Activated naive CD8-positive, alpha-beta T cell treated with anti-CD3 and anti-CD28 coated beads for 36 hours (primary cell): ENCODE measurements around the gene CHML. TPM values are rescaled to one million over a fixed set of nuclear protein-coding genes. Genes with fewer than 3 reads are reported as not detected.

ENCODE experiments used
- DNase-seq: peaks from one replicate; pipeline ENCODE4 v3.0.0; 2021
- H3K27ac Mint-ChIP-seq: one replicate; pipeline ENCODE4 v1.8.0; 2022; ENCODE audit warnings: mild to moderate bottlenecking, moderate library complexity, mixed read lengths
- H3K27me3 Mint-ChIP-seq: one replicate; pipeline ENCODE4 v1.8.0; 2022; ENCODE audit warnings: mild to moderate bottlenecking, mixed read lengths
- H3K36me3 Mint-ChIP-seq: one replicate; pipeline ENCODE4 v1.8.0; 2021; ENCODE audit warnings: mild to moderate bottlenecking, mixed read lengths
- H3K4me1 Mint-ChIP-seq: one replicate; pipeline ENCODE4 v1.8.0; 2021; ENCODE audit warnings: mixed read lengths
- H3K4me3 Mint-ChIP-seq: one replicate; pipeline ENCODE4 v1.8.0; 2022; ENCODE audit warnings: mild to moderate bottlenecking, moderate library complexity, mixed read lengths
- H3K9me3 Mint-ChIP-seq: one replicate; pipeline ENCODE4 v1.8.0; 2022; ENCODE audit warnings: mixed read lengths
- total RNA-seq, 2 experiments: library from RNA; stranded (reverse); gene quantifications; one replicate each; pipeline ENCODE4 v1.2.3, GENCODE V29; 2021

Gene CHML
- total RNA-seq, 2 experiments from 2014 or later: 24.3 to 27.6 TPM

DNA sequence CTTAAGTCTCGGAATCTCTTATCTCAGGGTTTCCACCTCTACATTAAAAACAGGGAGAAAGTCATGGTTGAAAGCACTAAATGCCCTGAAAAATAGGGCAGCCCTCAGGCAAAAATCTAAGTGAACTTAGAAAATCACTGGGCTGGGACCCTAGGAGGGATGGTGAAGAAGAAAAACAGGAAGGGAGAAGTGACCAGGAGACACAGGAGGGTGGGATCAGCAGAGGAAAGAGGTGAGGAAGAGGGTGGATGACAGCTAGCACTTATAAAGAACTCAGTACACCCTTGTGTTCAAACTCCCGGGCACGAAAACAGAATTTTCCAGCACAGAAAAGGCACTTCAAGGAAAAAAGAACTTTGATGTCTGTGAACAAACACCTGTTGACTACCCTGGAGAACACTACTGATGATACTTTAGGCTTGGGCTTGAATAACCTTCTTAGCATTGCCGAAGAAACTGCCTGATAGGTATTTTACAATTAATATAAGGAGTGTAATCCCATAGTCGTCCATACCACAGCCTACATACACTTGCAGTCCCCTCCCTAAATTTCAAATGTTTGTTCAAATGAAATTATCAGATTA lies 2.0 kb downstream of the CHML start:
- Mint-ChIP-seq H3K9me3 (peaks cover 15% of the 10 kb centered on the region), H3K27me3 (no peaks in the 10 kb centered on the region), H3K36me3 (peaks cover 45% of the 10 kb centered on the region), H3K4me1 (peaks cover 47% of the 10 kb centered on the region), H3K4me3 (peak overlapping the region; percentile 92), H3K27ac (no peak overlapping the region)
- no peak for DNase-seq

DNA sequence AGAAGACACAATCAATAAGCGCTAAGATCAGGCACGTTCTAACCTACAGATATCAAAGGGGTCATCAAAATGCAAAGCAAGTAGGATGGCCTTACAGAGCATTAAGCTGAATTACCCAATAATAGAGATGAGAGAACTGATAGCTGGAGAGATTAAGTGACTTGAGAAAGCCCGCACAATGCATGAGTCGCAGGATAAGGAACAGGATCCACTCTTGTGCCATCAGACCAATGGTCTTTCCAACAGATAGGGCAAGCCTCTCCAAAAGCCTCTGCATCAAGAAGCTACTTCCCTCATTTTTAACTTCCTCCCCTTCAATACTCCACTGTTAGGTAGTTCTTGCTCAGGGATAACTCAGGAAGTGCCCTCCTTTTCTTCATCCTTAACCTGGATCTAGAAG lies 2.6 kb downstream of the CHML start:
- Mint-ChIP-seq H3K27me3 (no peaks in the 10 kb centered on the region), H3K4me3 (peak overlapping the region; percentile 92), H3K4me1 (peaks cover 48% of the 10 kb centered on the region), H3K27ac (no peak overlapping the region), H3K36me3 (peaks cover 44% of the 10 kb centered on the region), H3K9me3 (peaks cover 14% of the 10 kb centered on the region)
- DNase-seq: no peak

DNA sequence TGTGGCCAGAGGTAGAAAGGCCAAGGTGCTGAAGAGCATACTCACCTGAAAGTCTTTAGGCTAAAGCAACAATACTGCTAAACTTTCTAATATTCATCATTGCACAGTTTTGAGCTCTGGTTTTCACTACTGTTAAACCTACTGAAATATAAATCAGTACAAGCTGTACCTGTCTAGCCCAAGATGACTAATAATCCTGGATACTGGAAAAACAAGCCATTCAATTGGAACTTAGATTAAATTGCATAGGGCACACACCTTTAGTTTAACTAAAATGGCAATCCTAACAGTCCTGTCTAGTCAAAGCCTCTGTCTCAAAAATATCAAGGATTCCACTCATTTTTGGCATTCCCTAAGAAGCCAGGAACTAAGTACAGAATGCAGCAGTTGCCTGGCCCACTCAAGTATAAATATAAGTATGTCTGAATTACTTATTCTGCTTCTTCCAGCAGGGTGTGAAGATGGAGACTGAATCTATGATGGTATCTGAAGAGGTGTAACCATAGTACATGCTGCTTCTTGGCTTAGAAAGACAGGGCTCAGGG lies 3.1 kb downstream of the CHML start:
- Mint-ChIP-seq H3K27me3 (no peaks in the 10 kb centered on the region), H3K4me3 (peak overlapping the region; percentile 92), H3K27ac (no peak overlapping the region), H3K36me3 (peaks cover 47% of the 10 kb centered on the region), H3K9me3 (peaks cover 9% of the 10 kb centered on the region), H3K4me1 (peaks cover 53% of the 10 kb centered on the region)
- DNase-seq: no peak

DNA sequence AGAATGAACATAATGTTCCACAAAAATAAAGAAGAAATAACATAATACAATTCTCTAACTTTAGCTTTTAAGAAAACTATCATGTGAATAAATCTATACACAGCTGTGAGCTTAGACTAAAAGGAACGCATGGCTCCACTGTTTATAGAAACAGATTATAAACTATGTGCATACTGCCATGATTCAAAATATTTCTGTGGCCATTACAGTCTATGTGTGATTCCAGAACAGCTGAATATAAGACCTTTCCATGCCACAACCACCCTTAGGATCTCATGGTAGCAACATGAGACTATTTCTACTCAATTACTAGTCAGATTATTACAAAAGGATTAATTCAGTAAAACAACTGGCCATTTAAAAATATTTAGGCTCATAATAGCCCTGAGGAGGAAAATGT lies 3.9 kb downstream of the CHML start:
- H3K27ac Mint-ChIP-seq: peak overlapping the region; percentile 42
- H3K4me1 Mint-ChIP-seq: peaks cover 59% of the 10 kb centered on the region
- DNase-seq: no peak
- peaks cover 7% of the 10 kb centered on the region for H3K9me3 Mint-ChIP-seq
- H3K27me3 Mint-ChIP-seq: no peaks in the 10 kb centered on the region
- peak overlapping the region; percentile 45 for H3K4me3 Mint-ChIP-seq
- peaks cover 53% of the 10 kb centered on the region for H3K36me3 Mint-ChIP-seq

DNA sequence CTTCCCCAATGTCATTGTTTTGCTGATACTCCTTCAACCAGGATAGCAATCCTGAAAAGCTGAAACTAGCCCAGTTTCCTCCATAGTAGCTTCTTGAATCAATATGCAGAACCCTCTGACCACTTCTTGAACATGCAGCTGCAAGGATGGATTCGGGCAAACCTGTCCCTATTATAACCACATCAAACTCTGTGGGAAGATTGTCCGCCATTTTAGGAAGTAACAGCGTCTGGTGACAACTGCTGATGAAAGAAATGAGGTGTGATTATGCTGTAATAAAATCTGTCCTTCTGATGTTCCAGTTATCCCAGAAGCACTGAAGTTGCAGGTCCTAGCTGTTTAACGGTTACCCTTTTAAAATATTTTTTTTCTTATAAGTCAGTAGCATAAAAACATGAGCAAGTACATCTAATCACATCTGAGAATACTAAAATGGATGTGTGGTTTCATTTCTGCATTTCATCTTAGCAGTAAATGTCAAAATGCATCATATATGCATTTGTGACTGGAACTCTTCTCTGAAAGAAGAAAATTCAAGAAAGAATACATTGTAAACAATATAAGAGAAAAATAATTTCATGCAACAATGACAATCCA lies 4.5 kb downstream of the CHML start:
- peaks cover 7% of the 10 kb centered on the region for H3K9me3 Mint-ChIP-seq
- DNase-seq: no peak
- H3K27ac Mint-ChIP-seq: no peak overlapping the region
- peaks cover 54% of the 10 kb centered on the region for H3K36me3 Mint-ChIP-seq
- peaks cover 54% of the 10 kb centered on the region for H3K4me1 Mint-ChIP-seq
- no peaks in the 10 kb centered on the region for H3K27me3 Mint-ChIP-seq
- H3K4me3 Mint-ChIP-seq: no peak overlapping the region

DNA sequence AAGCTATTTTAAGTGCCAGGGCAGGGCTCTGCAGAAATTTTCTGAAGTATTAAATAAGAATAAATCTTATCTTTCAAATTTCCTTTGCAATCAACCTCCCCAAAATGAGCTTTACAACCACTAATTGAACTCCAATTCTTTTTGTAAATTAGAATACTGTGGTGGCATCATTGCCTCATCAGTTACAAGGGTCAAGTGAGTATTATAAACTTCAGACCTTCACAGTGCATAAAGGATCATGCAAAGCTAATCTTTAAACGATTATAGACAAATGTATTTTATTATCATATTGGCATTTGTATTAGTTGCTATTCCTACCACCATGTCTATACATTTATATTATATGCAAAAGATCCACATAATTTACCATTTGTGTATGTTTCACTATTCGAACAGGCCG lies 7.2 kb downstream of the CHML start:
- H3K9me3 Mint-ChIP-seq: peaks cover 7% of the 10 kb centered on the region
- H3K4me3 Mint-ChIP-seq: no peak overlapping the region
- H3K4me1 Mint-ChIP-seq: peaks cover 60% of the 10 kb centered on the region
- no peak for DNase-seq
- H3K27ac Mint-ChIP-seq: no peak overlapping the region
- H3K27me3 Mint-ChIP-seq: no peaks in the 10 kb centered on the region
- peaks cover 46% of the 10 kb centered on the region for H3K36me3 Mint-ChIP-seq

DNA sequence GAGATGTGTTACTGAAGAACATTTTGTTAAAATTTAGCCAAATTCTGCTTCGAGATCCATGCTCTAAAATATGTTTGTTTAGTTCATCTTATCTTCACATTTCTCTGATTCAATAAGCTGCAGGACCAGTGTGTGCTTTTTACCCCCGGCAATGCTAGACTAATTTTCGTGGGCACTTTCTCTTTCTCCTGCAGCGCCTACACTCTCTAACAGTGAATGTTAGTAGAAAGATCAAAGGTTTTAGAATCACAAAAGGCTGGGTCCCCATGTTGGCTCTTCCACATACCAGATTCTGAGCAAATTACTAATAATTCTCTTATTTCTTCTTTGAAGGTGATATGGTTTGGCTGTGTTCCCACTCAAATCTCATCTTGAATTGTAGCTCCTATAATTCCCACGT lies 8.5 kb downstream of the CHML start:
- peak overlapping the region; percentile 0 for H3K27ac Mint-ChIP-seq
- peaks cover 53% of the 10 kb centered on the region for H3K4me1 Mint-ChIP-seq

DNA sequence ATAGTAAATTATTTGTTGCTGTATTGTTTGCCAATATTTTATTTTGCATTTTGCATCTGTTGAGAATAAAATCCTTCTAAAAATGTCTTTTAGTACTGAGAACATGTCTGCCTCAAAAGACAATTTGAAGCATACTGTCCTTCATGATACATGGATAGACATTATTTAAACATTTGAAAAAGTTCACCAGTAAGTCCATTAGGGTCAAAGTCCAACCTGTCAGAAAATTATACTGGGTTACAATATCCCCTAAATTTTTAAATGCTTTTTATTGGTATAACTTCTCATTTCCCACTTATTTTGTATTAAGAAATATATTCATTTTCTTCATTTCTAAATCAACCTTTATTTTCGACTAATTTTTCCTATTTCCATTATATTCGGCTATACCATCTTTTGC lies 9.3 kb downstream of the CHML start:
- Mint-ChIP-seq H3K4me1 (peaks cover 47% of the 10 kb centered on the region), H3K36me3 (peaks cover 32% of the 10 kb centered on the region), H3K27ac (no peak overlapping the region), H3K4me3 (no peak overlapping the region), H3K27me3 (no peaks in the 10 kb centered on the region), H3K9me3 (peaks cover 7% of the 10 kb centered on the region)
- DNase-seq: no peak

More for the DNA sequence above, 8.5 kb downstream of the CHML start:
- peaks cover 35% of the 10 kb centered on the region for H3K36me3 Mint-ChIP-seq
- H3K9me3 Mint-ChIP-seq: peaks cover 7% of the 10 kb centered on the region
- peak overlapping the region; percentile 5 for H3K4me3 Mint-ChIP-seq
- DNase-seq: no peak
- no peaks in the 10 kb centered on the region for H3K27me3 Mint-ChIP-seq

DNA sequence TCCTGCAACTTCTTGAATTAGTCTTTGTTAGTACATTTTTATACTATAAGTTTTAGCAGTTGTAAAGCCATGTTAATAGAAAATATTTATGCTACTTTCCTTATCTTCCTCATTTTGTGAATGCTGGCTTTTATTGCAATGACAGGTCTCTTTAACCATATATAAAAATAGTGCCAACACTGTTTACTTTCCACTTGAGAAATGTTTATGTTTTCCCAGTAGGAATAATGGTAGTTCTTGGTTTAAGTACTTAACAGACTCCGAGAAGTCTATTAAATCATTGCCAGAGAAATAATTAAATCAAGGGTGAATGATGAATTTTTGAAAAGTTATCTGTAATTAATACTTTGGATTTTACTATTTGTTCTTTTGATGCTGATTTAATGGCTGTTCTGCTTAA lies 9.7 kb downstream of the CHML start:
- Mint-ChIP-seq H3K36me3 (peaks cover 27% of the 10 kb centered on the region), H3K4me3 (no peak overlapping the region), H3K27me3 (no peaks in the 10 kb centered on the region), H3K27ac (no peak overlapping the region), H3K9me3 (peaks cover 7% of the 10 kb centered on the region), H3K4me1 (peaks cover 42% of the 10 kb centered on the region)
- no peak for DNase-seq

DNA sequence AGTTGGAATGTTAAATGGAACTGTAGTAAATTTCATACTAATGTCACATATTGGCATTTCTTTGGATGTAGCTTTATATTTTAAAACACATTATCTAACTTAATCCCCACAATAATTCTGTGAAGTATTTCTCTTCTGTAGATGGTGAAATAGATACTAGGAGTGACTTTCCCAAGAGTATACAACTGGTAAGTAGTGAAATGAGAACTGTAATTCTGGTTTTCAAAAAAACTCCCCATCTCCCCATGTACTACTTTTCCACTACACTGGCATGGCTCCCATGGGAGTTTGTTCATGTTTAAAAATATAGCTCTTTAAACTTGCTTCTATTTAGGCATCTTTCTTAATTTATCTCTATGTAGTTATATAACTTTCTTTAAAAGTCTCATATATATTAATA lies 10.2 kb downstream of the CHML start:
- no peak overlapping the region for H3K27ac Mint-ChIP-seq
- DNase-seq: no peak
- H3K27me3 Mint-ChIP-seq: no peaks in the 10 kb centered on the region
- peaks cover 38% of the 10 kb centered on the region for H3K4me1 Mint-ChIP-seq
- peaks cover 2% of the 10 kb centered on the region for H3K9me3 Mint-ChIP-seq
- H3K36me3 Mint-ChIP-seq: peaks cover 23% of the 10 kb centered on the region
- H3K4me3 Mint-ChIP-seq: no peak overlapping the region

DNA sequence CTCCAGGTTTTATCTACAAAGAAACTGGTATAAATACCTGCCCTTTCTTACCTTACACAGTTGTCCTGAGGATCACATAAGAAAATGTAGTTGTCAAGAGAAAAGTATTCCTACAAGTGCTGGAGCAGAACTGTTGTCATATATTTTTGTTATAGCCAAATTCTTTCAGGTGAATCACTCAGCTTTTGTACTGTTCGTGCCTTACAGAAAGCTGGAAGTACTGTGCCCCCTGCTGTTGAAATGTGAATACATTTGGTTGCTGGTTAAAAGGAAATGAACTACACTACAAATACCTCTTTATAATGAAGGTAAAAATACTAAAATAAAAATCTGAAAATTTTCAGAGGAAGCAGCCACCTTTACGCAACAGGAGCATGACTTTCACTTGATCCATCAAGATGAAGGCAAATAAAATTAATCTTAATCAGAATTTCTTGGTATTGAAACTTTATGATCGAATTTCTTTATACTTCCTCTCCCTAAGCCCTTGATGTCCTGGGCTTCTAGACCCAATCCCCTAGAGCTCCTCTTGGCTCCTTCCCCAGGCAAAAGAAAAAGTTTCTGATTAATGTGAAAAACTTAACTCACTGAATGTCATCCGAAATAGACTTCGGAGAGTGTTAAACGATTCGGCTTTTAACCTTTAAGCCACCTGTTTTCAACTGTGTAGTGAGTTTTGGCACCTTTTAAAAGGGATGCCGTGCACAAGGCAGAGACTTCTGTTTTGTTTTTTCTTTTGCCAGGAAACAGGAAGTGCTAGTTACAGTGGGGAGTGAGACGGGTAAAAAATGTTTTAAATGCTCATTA lies 12.5 kb downstream of the CHML start:
- Mint-ChIP-seq H3K4me3 (peak overlapping the region; percentile 67), H3K27ac (peak overlapping the region; percentile 83), H3K27me3 (no peaks in the 10 kb centered on the region), H3K36me3 (peaks cover 10% of the 10 kb centered on the region), H3K4me1 (peaks cover 32% of the 10 kb centered on the region), H3K9me3 (no peaks in the 10 kb centered on the region)
- peak; percentile 29 for DNase-seq

DNA sequence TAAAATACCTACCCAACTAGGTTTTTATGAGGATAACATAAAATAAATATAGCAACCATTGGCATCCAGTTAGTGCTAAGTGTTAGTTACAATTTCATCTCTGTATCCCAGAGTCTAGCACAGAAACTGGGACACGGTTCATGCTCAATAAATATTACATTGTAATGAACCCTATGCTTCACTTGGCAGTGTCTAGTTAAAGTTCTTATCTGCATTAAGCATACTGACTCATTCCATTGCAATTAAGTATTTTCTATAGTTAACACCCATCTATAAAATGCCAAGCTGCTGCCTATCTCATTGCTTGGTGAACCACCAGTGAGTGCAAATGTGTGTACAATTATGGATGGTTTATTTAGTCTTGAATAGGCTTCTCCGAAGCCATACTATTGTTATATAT lies 15.2 kb downstream of the CHML start:
- no peaks in the 10 kb centered on the region for H3K9me3 Mint-ChIP-seq
- H3K4me1 Mint-ChIP-seq: peaks cover 17% of the 10 kb centered on the region
- DNase-seq: no peak
- no peaks in the 10 kb centered on the region for H3K27me3 Mint-ChIP-seq
- no peak overlapping the region for H3K27ac Mint-ChIP-seq
- H3K4me3 Mint-ChIP-seq: no peak overlapping the region
- peaks cover 2% of the 10 kb centered on the region for H3K36me3 Mint-ChIP-seq

DNA sequence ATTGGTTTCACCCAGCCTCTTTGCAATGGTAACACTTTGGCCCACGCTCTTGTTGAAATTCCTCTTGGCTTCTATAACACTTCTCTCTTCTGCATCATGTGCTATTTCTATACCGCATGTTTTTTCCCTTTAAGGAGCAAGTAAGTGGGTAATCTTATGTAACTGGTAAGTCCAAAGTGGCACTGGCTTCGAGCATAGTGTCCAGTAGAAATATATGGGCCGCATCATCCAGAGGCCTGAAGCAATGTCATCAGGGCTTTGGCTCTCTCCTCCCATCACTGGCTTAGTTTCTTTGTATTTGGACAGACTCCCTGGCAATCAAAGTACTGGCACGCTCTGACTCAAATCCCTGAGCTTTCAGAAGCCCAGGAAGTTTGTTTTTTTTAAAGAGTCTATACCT lies 17.5 kb downstream of the CHML start:
- no peak for DNase-seq
- Mint-ChIP-seq H3K27me3 (no peaks in the 10 kb centered on the region), H3K27ac (no peak overlapping the region), H3K4me1 (peaks cover 2% of the 10 kb centered on the region), H3K4me3 (no peak overlapping the region), H3K36me3 (peaks cover 2% of the 10 kb centered on the region), H3K9me3 (no peaks in the 10 kb centered on the region)

DNA sequence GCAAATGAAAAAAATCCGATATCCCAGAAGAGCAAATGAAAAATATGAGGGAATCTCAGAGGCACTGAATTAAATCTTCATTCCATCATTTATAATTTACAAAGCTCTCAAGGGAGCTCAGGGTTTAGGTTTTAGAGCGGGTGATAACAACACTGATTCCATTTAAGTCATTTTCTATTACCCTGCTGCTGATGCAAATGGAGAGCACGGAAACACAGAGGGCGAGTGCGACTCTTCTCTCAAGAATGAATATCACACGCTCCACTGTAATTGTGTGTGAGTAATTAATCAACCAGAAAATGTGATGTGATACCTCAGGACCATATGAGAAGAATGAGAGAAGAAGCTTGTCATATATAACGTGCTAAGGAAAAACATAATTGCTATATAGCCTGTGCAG lies 22.7 kb downstream of the CHML start:
- DNase-seq: no peak
- Mint-ChIP-seq H3K27me3 (no peaks in the 10 kb centered on the region), H3K27ac (no peak overlapping the region), H3K36me3 (peaks cover 8% of the 10 kb centered on the region), H3K9me3 (no peaks in the 10 kb centered on the region), H3K4me1 (peaks cover 16% of the 10 kb centered on the region), H3K4me3 (no peak overlapping the region)
